Lower leg skin (tissue), 4 donors: Measurements from ENCODE around the gene GON7. TPM values are rescaled to one million over a fixed set of nuclear protein-coding genes. Genes with fewer than 3 reads are reported as not detected.

Source experiments
- DNase-seq, 2 donors: peaks; one replicate each; pipeline ENCODE4 v3.0.0-alpha.2; 2019; ENCODE audit warnings: low spot score in 2 of 2
- H3K4me3 ChIP-seq: fragments of 200-600 bp; sonication (generic); 2 replicates; pipeline ENCODE4 v1.5.1; 2017; ENCODE audit warnings: mild to moderate bottlenecking, low read depth; ENCODE audit not compliant: poor library complexity, severe bottlenecking
- CTCF ChIP-seq, 3 donors: fragments of 450-650 bp; IDR thresholded peaks; one replicate each; pipeline ENCODE4 v1.5.1; 2016; ENCODE audit warnings: antibody characterized with exemption in 3 of 3, mild to moderate bottlenecking in 3 of 3, moderate library complexity in 2 of 3
- POLR2A ChIP-seq, 2 donors: fragments of 450-650 bp; IDR thresholded peaks; one replicate each; pipeline ENCODE4 v1.6.1; 2016 to 2017; ENCODE audit warnings: antibody characterized with exemption in 2 of 2, mild to moderate bottlenecking in 1 of 2, moderate library complexity in 1 of 2
- WGBS, 2 donors: methylation state at CpG; one replicate each; pipeline ENCODE4 v1.1.5; 2018; 5-methylcytosine and 5-hydroxymethylcytosine counted together
- intact Hi-C: fragments of 100-400 bp; cut with DNase I; formaldehyde crosslinking; loops from one replicate; pipeline ENCODE4 v1.15.0; 2023; ENCODE audit warnings: low total_unique reads
- total RNA-seq, 4 donors: library from RNA; depleted of rRNA; stranded (reverse); fragments of >200 nt; gene quantifications; one replicate each; pipeline ENCODE4 v1.1.0, GENCODE V29; 2016

The GON7 gene
- total RNA-seq, 4 donors from 2014 or later: 4.0 to 8.4 (median 6.1) TPM

DNA sequence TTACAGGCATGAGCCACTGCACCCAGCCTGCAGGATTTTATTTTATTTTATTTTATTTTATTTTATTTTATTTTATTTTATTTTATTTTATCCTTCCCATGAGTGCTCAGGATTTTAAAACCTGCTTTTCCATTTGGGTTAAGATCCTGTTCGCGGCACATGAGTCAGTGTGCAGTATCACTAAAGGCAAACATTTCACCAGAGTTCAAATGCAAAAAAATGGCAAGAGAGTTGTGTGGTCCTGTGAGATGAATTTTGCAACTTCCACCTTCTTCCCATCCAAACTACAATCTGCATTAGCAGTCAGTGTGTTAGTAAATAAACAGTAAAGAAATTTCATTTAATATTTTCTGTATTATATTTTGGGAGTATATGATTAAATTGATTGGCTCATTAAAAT, 51.2 kb downstream of the GON7 start:
- no peak for DNase-seq
- intact Hi-C loops: no loop called here
- no peak overlapping the region for H3K4me3 ChIP-seq
- no peak for TF ChIP-seq CTCF (IDR thresholded peaks at IDR 0.05)
- TF ChIP-seq POLR2A (IDR thresholded peaks at IDR 0.05): no peak
- 77 to 80% methylated on average over 2 of the region's 2 CpGs for WGBS, 2 donors

GRCh38 chr14:93153121-93153520, 53.7 kb downstream of the GON7 start:
- no peak for DNase-seq
- TF ChIP-seq CTCF (IDR thresholded peaks at IDR 0.05) (no peak), POLR2A (IDR thresholded peaks at IDR 0.05) (no peak)
- intact Hi-C loops: no loop called here
- H3K4me3 ChIP-seq: no peak overlapping the region
- 79 to 80% methylated on average over 7 of the region's 7 CpGs for WGBS, 2 donors

Other genes with a start within 250 kb of the GON7 start
- gene ITPK1, start 91.1 kb downstream of the GON7 start, total RNA-seq: 10 to 100 TPM; 37.5 to 47.5 (median 41.4) TPM
- 10 to 100 TPM; 24.7 to 26.4 (median 25.5) TPM for gene MOAP1, start 22.2 kb downstream of the GON7 start, total RNA-seq
- gene LYSET, start 21.7 kb downstream of the GON7 start, total RNA-seq: 1 to 10 TPM; 3.1 to 9.1 (median 4.4) TPM
- gene UBR7, start 191 bp upstream of the GON7 start, total RNA-seq: 10 to 100 TPM; 20.3 to 36.5 (median 31.1) TPM
- 100 to 1,000 TPM in 1 of 4 donors, 10 to 100 TPM in 3; 19.7 to 114 (median 25.7) TPM for gene BTBD7, start 126.0 kb upstream of the GON7 start, total RNA-seq
- gene COX8C, start 140.1 kb upstream of the GON7 start, total RNA-seq: not detected
- under 1 TPM in 2 of 4 donors, not detected in 2; 0.06 to 0.27 TPM for gene UNC79, start 223.9 kb upstream of the GON7 start, total RNA-seq